Stimulated activated CD8-positive, alpha-beta memory T cell treated with anti-CD3 and anti-CD28 coated beads, Interleukin-12 subunit alpha, Interleukin-12 subunit beta, amount 100 ng/mL, for 1 hour (primary cell): ENCODE results near the gene TUG1.

Experiments used
- DNase-seq: peaks from one replicate; pipeline ENCODE4 v3.0.0-alpha.2; 2020; ENCODE audit warnings: low read depth

The TUG1 gene

DNA sequence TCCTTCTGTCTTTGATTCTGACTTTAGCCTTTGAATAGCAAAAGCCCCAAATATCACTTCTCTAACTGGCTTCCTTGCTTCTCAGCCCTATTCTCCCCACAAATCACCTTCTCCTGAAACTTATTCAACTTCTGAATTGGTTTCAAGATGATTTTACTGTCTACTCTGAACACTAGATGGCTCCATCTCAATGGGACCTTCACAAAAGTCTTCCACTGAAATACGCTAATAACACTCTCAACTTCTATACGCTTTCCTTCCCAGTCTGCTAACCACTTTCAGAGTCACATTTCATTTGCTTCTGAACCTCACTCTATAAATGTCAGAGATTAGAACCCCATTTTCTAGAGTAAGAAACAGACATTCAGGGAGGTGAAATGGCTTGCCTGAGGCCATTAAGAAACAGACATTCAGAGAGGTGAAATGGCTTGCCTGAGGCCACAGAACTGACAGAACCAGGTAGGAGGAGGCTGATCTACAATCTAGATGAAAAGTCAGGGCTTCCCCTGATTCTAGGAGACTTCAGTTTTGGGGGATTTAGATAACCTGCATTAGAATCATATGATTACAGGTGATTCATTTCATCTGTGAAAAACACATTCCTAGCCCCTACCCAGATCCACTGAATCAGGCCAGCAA lies 21.1 kb upstream of the TUG1 start:
- DNase-seq: no peak

DNA sequence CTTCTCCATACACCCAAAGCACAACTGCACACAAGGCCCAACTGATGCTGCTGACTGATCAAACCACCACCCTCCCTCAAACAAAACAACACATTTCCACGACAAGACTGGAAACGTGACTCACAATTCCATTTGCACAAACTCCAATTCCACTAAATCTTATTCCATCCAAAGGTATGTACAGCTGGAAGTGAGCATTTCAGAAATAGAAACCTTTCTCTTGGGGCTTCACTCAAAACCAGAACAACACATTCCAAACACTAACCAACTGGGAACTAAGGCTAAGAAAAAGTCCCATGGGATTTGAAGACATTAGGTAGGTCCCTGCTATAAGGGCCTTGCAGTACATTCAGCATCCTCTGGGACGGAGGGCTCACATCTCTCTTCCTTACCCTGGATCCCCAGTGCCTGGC lies 20.1 kb upstream of the TUG1 start:
- DNase-seq: no peak

GRCh38 chr22:30949934-30950660 lies 19.0 kb upstream of the TUG1 start:
- DNase-seq: no peak

GRCh38 chr22:30953206-30953605 lies 15.9 kb upstream of the TUG1 start:
- DNase-seq: no peak

DNA sequence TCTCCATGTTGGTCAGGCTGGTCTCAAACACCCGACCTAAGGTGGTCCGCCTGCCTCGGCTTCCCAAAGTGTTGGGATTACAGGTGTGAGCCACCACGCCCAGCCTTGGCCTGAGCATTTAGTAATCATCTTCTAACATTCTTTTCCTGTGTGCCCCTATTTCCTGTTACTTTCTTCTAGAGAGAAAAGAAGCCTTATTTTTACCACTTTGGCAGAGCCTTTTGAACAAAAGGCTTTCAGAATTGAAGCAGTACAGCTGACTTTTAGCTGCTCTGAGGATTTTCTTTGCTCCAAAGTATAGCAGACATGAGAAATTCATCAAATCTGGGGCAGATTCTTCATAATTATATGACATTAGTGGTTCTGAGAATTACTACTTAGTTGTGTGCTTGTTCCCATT lies 13.9 kb upstream of the TUG1 start:
- no peak for DNase-seq

GRCh38 chr22:30964858-30965257 lies 4.2 kb upstream of the TUG1 start:
- no peak for DNase-seq

DNA sequence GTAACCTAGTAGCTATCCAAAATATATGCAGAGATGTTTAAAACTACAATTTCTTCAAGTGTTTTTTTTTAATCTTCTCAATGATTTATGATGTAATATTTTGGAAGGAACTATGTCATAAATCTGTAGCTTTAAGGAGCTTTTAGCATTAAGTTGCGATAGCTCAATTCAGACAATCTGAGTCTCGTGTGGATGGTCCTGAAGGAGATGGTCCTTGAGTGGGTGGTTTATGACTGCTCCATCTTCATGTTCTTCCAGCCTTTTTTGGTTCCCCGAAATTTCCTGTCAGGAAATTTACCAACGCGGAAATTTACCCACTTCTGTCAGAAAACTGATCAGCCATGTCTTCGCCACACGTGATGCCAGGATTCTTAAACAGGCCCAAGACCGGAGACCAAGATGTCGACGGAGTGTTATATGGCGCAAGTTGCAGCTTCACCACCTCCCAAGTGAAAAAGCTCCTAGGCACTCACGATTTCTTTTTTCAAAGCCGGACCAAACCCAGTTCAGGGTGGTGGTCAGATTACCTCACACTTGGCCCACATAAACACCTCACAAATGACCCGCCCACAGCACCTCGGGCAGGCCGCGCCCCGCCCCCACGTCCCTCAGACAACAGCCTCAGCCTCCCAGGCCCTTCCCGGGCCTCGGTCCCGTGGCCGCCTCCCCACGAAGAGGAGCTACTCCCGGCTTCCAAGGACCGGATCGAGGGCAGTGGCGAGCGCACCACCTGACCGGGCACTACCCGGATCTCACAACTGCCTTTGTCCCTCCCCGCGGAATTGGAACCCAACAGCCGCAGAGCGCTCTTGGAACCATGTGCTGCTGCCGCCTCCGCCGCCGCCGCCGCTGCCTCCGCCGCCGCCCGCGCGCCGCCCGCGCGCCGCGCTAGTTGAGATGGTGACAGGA lies 796 bp upstream of the TUG1 start, which contains the start of gene MORC2:
MORC2 (minus strand) TSS at position 760 of the 909 bp plus-strand sequence. CDS start 885 bp downstream, outside the sequence.
- peak; percentile 2 for DNase-seq

- DNase-seq: no peak
These were observed 679 bp downstream of the TUG1 start for GRCh38 chr22:30969532-30970355.

GRCh38 chr22:30970356-30970746 lies 1.3 kb downstream of the TUG1 start:
- DNase-seq: no peak

DNA sequence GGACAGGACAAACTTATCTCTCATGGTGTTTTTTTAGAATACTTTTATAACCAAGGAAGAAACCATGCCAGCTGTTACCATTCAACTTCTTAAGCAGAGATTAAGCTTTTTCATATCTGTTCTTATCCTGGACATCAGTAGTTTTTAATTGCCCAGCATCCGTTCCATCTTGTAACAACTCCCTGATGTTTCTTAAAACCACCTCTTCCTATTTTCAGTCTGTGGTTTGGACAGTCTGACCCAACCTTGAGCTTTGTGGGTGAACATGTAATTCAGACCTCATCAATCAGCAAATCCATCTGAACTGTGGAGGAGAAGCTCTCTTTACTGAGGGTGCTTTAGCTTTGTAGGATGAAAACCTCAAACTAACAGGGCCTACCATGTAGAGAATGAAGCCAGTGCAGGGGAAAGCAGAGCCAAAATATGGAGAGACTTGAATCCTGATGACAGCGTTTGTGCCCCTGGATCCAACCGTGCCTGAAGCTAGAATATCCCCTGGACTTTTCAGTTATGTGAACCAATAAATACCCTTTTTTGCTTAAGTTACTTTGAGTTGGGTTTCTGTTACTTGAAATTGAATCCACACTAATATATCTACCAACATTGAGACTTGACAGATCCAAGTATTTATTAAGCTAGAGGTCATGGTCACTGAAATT lies 9.4 kb downstream of the TUG1 start:
- no peak for DNase-seq

- no peak for DNase-seq
These were observed 10.9 kb downstream of the TUG1 start for GRCh38 chr22:30979932-30980331.

GRCh38 chr22:30982512-30982911 lies 13.4 kb downstream of the TUG1 start:
- DNase-seq: no peak

DNA sequence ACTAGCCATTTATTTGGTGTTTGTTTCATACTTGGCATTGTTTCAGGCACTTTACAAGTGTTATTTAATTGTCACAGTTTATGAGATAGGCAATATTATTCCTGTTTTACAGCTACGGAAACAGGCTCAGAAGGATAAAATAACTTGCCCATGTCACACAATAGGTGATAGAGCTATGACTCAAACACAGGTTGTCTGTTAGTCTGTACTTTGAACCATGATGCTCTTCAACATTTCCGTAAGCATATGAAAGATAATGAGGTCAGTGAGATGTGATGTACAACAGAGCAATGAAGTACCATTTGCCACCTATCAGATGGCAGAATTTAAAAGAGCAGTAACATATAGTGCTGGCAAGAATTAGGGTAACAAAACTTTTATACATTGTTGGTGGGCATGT lies 15.3 kb downstream of the TUG1 start:
- DNase-seq: no peak

- DNase-seq: no peak
These were observed 16.6 kb downstream of the TUG1 start for GRCh38 chr22:30985561-30986208.

DNA sequence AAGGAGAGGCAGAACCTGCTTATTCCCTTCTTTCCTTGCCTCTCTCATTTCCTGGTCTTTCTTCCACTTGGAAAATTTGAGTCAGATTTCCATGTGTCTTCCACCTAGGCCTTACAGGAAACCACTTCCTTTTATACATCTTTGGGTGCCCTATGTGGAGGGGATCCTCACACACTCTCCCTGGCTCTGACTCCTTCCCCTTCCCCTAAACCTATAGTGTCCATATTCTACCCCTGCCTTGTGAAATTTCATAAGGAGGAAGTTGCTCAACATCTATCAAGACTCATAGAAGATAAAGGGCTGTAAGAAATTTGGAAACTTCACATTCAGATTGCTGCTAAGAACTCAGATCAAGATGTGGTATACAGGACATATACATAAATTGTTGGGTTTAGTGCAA lies 20.4 kb downstream of the TUG1 start:
- no peak for DNase-seq

DNA sequence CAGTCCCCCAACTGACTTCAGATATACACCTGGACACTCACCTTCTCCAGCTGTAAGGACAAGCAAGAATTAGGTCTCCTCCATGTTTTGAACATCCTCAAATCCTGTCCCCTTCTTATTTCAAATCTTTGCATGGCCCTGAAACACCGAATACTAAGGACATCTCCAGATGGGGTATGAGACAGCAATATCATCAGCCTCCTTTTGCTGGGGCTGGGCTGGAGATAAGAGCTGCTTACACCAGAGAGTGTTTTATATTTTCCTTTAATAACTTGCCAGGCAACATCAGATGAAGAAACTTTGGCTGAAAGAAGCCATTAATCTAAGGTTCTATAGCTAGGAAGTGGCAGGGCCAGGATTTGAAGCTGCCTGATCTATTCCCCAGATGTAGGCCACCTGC lies 21.6 kb downstream of the TUG1 start:
- no peak for DNase-seq

DNA sequence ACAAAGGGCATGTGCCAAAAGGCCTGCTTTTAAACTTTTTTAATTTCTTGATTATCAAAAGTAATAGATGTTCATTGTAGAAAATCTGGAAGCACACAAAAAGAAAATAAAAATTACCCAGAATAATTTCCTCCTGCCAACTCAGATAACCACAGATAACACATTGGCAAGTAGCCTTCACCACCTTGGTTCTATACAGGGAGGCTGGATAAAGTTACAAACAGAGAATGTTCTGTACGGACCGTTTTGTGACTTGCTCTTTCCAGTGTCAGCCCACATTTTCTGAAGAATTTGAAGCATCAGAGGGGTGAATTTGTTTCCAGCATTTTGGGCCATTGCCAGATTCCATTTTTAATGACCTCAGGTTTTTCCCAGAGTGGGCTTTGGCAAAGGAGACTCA lies 23.5 kb downstream of the TUG1 start:
- DNase-seq: no peak

- DNase-seq: no peak
These were observed 25.9 kb downstream of the TUG1 start for GRCh38 chr22:30994960-30995359.

- no peak for DNase-seq
These were observed 27.4 kb downstream of the TUG1 start for GRCh38 chr22:30996462-30996861.

GRCh38 chr22:30998329-30998728 lies 29.3 kb downstream of the TUG1 start:
- no peak for DNase-seq
